HCT116 (cell line): ENCODE measurements around the gene OR52E4. TPM values are rescaled to one million over a fixed set of nuclear protein-coding genes. Genes with fewer than 3 reads are reported as not detected.

Experiments used
- ATAC-seq: fragments of 200-7000 bp; cut with Tn5 transposase; 2 replicates; pipeline ENCODE4 v1.9.1; 2020; ENCODE audit warnings: mild to moderate bottlenecking, moderate library complexity
- BruUV-seq: library from RNA; stranded (reverse); fragments of 400-500 nt; replicated peaks from 2 replicates; lab custom pipeline; 2021; lab: Mats Ljungman, UMichigan
- CTCF ChIA-PET: fragments of 300-600 bp; sonication (Branson Sonifier 250); formaldehyde crosslinking; loops from one replicate; lab custom pipeline; 2021; ENCODE audit warnings: antibody characterized with exemption; lab: Charles Lee
- POLR2A ChIA-PET: fragments of 300-600, 350-600 bp; sonication (Branson Sonifier 250); formaldehyde crosslinking; loops from one replicate; lab custom pipeline; 2021; ENCODE audit warnings: antibody characterized with exemption; lab: Charles Lee
- RAD21 ChIA-PET, 2 experiments: fragments of 300-600 bp; sonication (Branson Sonifier 250); formaldehyde crosslinking; loops; one replicate each; lab custom pipeline; 2023; ENCODE audit warnings: low total read pairs in 2 of 2; ENCODE audit not compliant: uncharacterized antibody in 2 of 2, unreplicated experiment in 2 of 2, low non-redundant PET in 1 of 2; lab: Charles Lee
- DNase-seq: peaks from one replicate; pipeline ENCODE4 v3.0.0-alpha.2; 2010; ENCODE audit warnings: low read depth, low spot score
- H2AFZ ChIP-seq: fragments of 200-600 bp; shearing (Covaris generic), sonication (generic); 2 replicates; pipeline ENCODE4 v1.6.1; 2017; ENCODE audit warnings: low read depth, mixed run types, mixed read lengths, antibody characterized with exemption, low read length; ENCODE audit not compliant: poor library complexity, severe bottlenecking
- H3K27ac ChIP-seq: 2 replicates; pipeline ENCODE4 v1.5.1; 2012; ENCODE audit warnings: low read depth, low read length
- H3K27me3 ChIP-seq: fragments of 200-600 bp; sonication (generic); 2 replicates; pipeline ENCODE4 v1.6.1; 2016; ENCODE audit warnings: mixed run types, low read length, mixed read lengths; ENCODE audit not compliant: insufficient read depth
- H3K36me3 ChIP-seq, 2 experiments: fragments of 200-500 bp in 1 of 2; fragments of 200-600 bp in 1 of 2; sonication (Bioruptor generic) in 1 of 2; sonication (generic) in 1 of 2; 2 replicates each; pipeline versions ENCODE4 v1.5.1 to v1.6.1; 2014 to 2016; ENCODE audit warnings: low read length in 2 of 2, inconsistent platforms in 1 of 2, mixed read lengths in 1 of 2, mixed run types in 1 of 2; ENCODE audit not compliant: insufficient read depth in 2 of 2, control insufficient read depth in 1 of 2
- H3K4me1 ChIP-seq, 2 experiments: fragments of 200-600 bp in 1 of 2; sonication (generic) in 1 of 2; 2 replicates each; pipeline versions ENCODE4 v1.5.1 to v1.6.1; 2012 to 2017; ENCODE audit warnings: low read length in 2 of 2, inconsistent platforms in 1 of 2, mild to moderate bottlenecking in 1 of 2, mixed read lengths in 1 of 2, mixed run types in 1 of 2, moderate library complexity in 1 of 2; ENCODE audit not compliant: insufficient read depth in 2 of 2, control insufficient read depth in 1 of 2
- H3K4me2 ChIP-seq: fragments of 200-600 bp; sonication (generic); 2 replicates; pipeline ENCODE4 v1.6.1; 2017; ENCODE audit warnings: mixed run types, low read length, mixed read lengths
- H3K4me3 ChIP-seq, 2 experiments: fragments of 200-600 bp in 1 of 2; sonication (generic) in 1 of 2; replicated peaks in 1 of 2; 2 replicates each; pipeline ENCODE4 v1.5.1; 2011 to 2016; ENCODE audit warnings: low read length in 2 of 2, control low read depth in 1 of 2, low read depth in 1 of 2, mild to moderate bottlenecking in 1 of 2, mixed read lengths in 1 of 2, mixed run types in 1 of 2
- H3K79me2 ChIP-seq: fragments of 200-600 bp; sonication (generic); 2 replicates; pipeline ENCODE4 v1.6.1; 2017; ENCODE audit warnings: mild to moderate bottlenecking, mixed run types, low read length, moderate library complexity, mixed read lengths; ENCODE audit not compliant: insufficient read depth
- H3K9ac ChIP-seq: fragments of 200-600 bp; sonication (generic); 2 replicates; pipeline ENCODE4 v1.6.1; 2016; ENCODE audit warnings: low read length, mixed read lengths
- H3K9me2 ChIP-seq: fragments of 200-600 bp; sonication (generic), shearing (Covaris generic); 2 replicates; pipeline ENCODE4 v1.6.1; 2017; ENCODE audit warnings: mixed run types, mild to moderate bottlenecking, moderate library complexity; ENCODE audit not compliant: insufficient read depth
- H3K9me3 ChIP-seq, 2 experiments: fragments of 200-500 bp in 1 of 2; fragments of 200-600 bp in 1 of 2; sonication (Bioruptor generic) in 1 of 2; sonication (generic) in 1 of 2; 2 replicates each; pipeline ENCODE4 v1.6.1; 2014 to 2017; ENCODE audit warnings: low read length in 2 of 2, mixed read lengths in 2 of 2, inconsistent platforms in 1 of 2, low read depth in 1 of 2, mild to moderate bottlenecking in 1 of 2, mixed run types in 1 of 2, moderate library complexity in 1 of 2; ENCODE audit not compliant: control insufficient read depth in 1 of 2, insufficient read depth in 1 of 2
- H4K20me1 ChIP-seq: fragments of 200-600 bp; sonication (generic), shearing (Covaris generic); 2 replicates; pipeline ENCODE4 v1.6.1; 2017; ENCODE audit warnings: mixed run types, mild to moderate bottlenecking, moderate library complexity; ENCODE audit not compliant: insufficient read depth
- ATF3 ChIP-seq: IDR thresholded peaks from 2 replicates; pipeline ENCODE4 v1.6.1; 2012
- CEBPB ChIP-seq: IDR thresholded peaks from 2 replicates; pipeline ENCODE4 v1.6.1; 2012; ENCODE audit warnings: low read depth
- CTCF ChIP-seq, 3 experiments: fragments of 200-600 bp in 1 of 3; sonication (generic) in 1 of 3; IDR thresholded peaks in 2 of 3; conservative IDR thresholded peaks in 1 of 3; 2 replicates each; pipeline ENCODE4 v1.5.1; 2012 to 2017; ENCODE audit warnings: low read depth in 2 of 3, low read length in 2 of 3, antibody characterized with exemption in 1 of 3, borderline replicate concordance in 1 of 3, control low read depth in 1 of 3, mild to moderate bottlenecking in 1 of 3, mixed read lengths in 1 of 3, mixed run types in 1 of 3, moderate library complexity in 1 of 3; ENCODE audit not compliant: insufficient read depth in 1 of 3
- ELF1 ChIP-seq: IDR thresholded peaks from 2 replicates; pipeline ENCODE4 v1.6.1; 2012; ENCODE audit warnings: low read depth, borderline replicate concordance
- EZH2phosphoT487 ChIP-seq: fragments of 200-600 bp; IDR thresholded peaks from 2 replicates; pipeline ENCODE4 v1.6.1; 2018; ENCODE audit warnings: antibody characterized with exemption, borderline replicate concordance
- JUND ChIP-seq: IDR thresholded peaks from 2 replicates; pipeline ENCODE4 v1.6.1; 2012
- POLR2A ChIP-seq: IDR thresholded peaks from 2 replicates; pipeline ENCODE4 v1.7.0; 2011; ENCODE audit warnings: borderline replicate concordance; ENCODE audit not compliant: insufficient read depth, insufficient read length; ENCODE audit errors: extremely low read depth
- SIN3A ChIP-seq: IDR thresholded peaks from 2 replicates; pipeline ENCODE4 v1.6.1; 2012; ENCODE audit warnings: low read depth
- SP1 ChIP-seq: IDR thresholded peaks from 2 replicates; pipeline ENCODE4 v1.6.1; 2012; ENCODE audit warnings: low read depth
- TCF7L2 ChIP-seq: IDR thresholded peaks from 2 replicates; pipeline ENCODE4 v1.7.0; 2011; ENCODE audit warnings: borderline replicate concordance, inconsistent platforms; ENCODE audit not compliant: insufficient read depth, insufficient read length; ENCODE audit errors: extremely low read depth
- YY1 ChIP-seq: IDR thresholded peaks from 2 replicates; pipeline ENCODE4 v1.6.1; 2011; ENCODE audit warnings: low read length, low read depth, moderate library complexity, mild to moderate bottlenecking; ENCODE audit not compliant: insufficient replicate concordance; ENCODE audit errors: extremely low read depth
- ZBTB33 ChIP-seq: IDR thresholded peaks from 2 replicates; pipeline ENCODE4 v1.6.1; 2011; ENCODE audit warnings: mild to moderate bottlenecking, low read length, moderate library complexity; ENCODE audit not compliant: insufficient replicate concordance; ENCODE audit errors: extremely low read depth
- ZFX ChIP-seq: fragments of 450-650 bp; IDR thresholded peaks from 2 replicates; pipeline ENCODE4 v1.6.1; 2017
- ZNF274 ChIP-seq: fragments of 200-500 bp; sonication (Bioruptor generic); IDR thresholded peaks from 2 replicates; pipeline ENCODE4 v1.6.1; 2014; ENCODE audit warnings: mild to moderate bottlenecking, low read depth, low read length, inconsistent platforms
- intact Hi-C: fragments of 100-400 bp; cut with micrococcal nuclease; formaldehyde crosslinking; loops from 2 replicates; pipeline ENCODE4 v1.10.0; 2022
- total RNA-seq: library from RNA; stranded (reverse); gene quantifications from one replicate; pipeline ENCODE4 v1.2.1, GENCODE V29; 2021; ENCODE audit not compliant: unreplicated experiment

OR52E4 gene
- total RNA-seq, 1 experiment from 2014 or later, result not detected

- TF ChIP-seq JUND (no peak), YY1 (no peak), CEBPB (no peak), EZH2phosphoT487 (no peak), ATF3 (no peak), ZBTB33 (no peak), ZFX (no peak), ELF1 (no peak), POLR2A (no peak), CTCF (IDR thresholded peaks at IDR 0.05 in 2 of 3, conservative IDR thresholded peaks at IDR 0.05 in 1 of 3; ENCODE audit: borderline replicate concordance in 1 of 3, insufficient read depth in 1 of 3, low read depth in 2 of 3, low read length in 2 of 3) (no peak), SIN3A (no peak), ZNF274 (no peak), SP1 (no peak), TCF7L2 (no peak)
- POLR2A ChIA-PET, result no interaction called here
- DNase-seq (no peak), ATAC-seq (no peak)
- no peaks in the 10 kb centered on the region for H3K9me2 ChIP-seq
- H3K27me3 ChIP-seq, result peaks cover 7% of the 10 kb centered on the region; the same call in 1 of the 2 replicates
- H2AFZ ChIP-seq, result no peak overlapping the region
- intact Hi-C loops, result no loop called here
- BruUV-seq, result no TSS peak
- RAD21 ChIA-PET, result no interaction called here
- H4K20me1 ChIP-seq, result no peaks in the 10 kb centered on the region
- H3K9me3 ChIP-seq, result no peaks in the 10 kb centered on the region
- H3K36me3 ChIP-seq, result no peaks in the 10 kb centered on the region
- no peaks in the 10 kb centered on the region for H3K4me1 ChIP-seq
- CTCF ChIA-PET, result no interaction called here
- H3K9ac ChIP-seq, result no peak overlapping the region
- no peak overlapping the region for H3K4me2 ChIP-seq
- H3K27ac ChIP-seq, result no peak overlapping the region
- no peaks in the 10 kb centered on the region for H3K79me2 ChIP-seq
- no peak overlapping the region for H3K4me3 ChIP-seq
Observed at GRCh38 chr11:5928811-5929210, 48.4 kb downstream of the OR52E4 start.
